ES-I3 (cell line): ENCODE data around the gene CD2AP.
"Not testable (repeated sequence)": the region's sequence is repeated elsewhere in the genome, so short reads cannot be mapped to it uniquely, and the experiment has no call there.

Experiments used
- H3K36me3 ChIP-seq: 2 replicates; pipeline ENCODE4 v1.6.1; 2013; ENCODE audit warnings: mild to moderate bottlenecking, low read length, control low read depth, moderate library complexity; ENCODE audit not compliant: insufficient read depth
- H3K4me1 ChIP-seq: 2 replicates; pipeline ENCODE4 v1.6.1; 2013; ENCODE audit warnings: mild to moderate bottlenecking, control low read depth, low read length; ENCODE audit not compliant: insufficient read depth
- H3K9ac ChIP-seq: 2 replicates; pipeline ENCODE4 v1.6.1; 2013; ENCODE audit warnings: low read depth, mild to moderate bottlenecking, low read length, moderate library complexity
- H3K9me3 ChIP-seq: 2 replicates; pipeline ENCODE4 v1.6.1; 2013; ENCODE audit warnings: mild to moderate bottlenecking, low read length, moderate library complexity; ENCODE audit not compliant: control insufficient read depth, insufficient read depth

Gene CD2AP

DNA sequence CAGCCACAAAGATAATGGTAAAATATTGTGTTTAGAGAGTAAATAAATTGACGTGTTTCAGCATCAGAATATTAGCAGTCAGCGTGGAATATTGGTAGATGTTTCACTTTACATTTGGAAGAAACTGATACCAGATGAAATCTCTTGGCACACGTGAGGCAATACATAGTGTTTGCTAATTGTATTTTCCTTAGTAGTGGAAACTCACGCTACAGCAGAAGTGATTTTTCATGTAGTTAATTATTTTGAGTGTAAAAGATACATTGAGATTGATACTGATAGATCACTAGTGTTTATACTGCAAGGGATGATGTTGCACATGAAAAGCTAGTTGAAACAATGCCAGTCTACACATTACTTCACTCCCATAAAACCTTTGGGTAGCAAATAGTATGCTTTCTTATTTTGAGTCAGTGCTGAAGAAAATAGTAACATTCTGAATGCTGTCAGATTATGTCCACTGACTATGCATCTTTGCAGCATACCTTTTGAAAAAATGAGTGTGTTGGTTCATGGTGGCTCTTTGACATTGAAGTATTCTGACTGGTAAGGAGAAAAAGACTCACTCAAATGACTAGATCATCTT lies 59.3 kb downstream of the CD2AP start:
- Histone ChIP-seq H3K36me3 (peaks cover 5% of the 10 kb centered on the region; the same call in 1 of the 2 replicates), H3K4me1 (no peaks in the 10 kb centered on the region), H3K9ac (no peak overlapping the region), H3K9me3 (no peaks in the 10 kb centered on the region)

DNA sequence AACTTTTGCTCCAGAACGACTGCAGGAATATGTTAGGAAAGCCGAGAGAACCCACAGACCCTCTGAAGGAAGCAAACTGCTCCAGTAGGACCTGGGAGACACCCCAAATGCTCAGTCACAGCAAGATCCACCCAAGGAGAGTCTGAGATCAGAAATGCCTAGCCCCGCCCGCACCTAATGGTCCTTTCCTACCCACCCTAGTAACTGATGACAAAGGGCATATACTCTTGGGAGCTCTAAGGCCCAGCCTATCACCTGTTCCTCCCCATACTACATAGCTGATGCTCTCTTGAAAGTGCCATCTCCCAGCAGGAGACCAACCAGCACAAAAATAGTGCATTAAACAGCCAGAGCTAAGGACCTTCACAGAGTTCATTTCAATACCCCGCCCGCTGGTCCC lies 67.6 kb downstream of the CD2AP start:
- no peak overlapping the region for H3K9ac ChIP-seq
- H3K4me1 ChIP-seq: no peaks in the 10 kb centered on the region
- peaks cover 10% of the 10 kb centered on the region for H3K36me3 ChIP-seq
- peaks cover 3% of the 10 kb centered on the region; the same call in 1 of the 2 replicates for H3K9me3 ChIP-seq

DNA sequence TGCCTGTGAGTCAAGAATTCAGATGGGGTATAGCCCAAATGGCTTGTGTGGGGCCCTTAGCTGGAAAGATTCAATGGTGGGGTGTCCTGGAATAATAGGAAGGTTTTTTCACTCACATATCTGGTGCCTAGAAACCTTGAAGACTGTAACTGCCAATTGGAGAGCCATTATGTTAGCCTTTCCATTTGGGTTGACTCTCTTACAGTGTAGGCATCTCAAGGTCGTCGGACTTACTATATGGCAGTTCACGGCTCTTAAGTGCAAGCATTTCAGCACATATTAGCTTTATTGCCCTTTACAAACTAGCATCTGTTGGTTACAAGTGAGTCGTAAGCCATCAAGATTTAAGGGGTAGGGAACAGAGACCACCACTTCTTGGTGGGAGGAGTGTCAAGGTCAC lies 74.1 kb downstream of the CD2AP start:
- peaks cover 3% of the 10 kb centered on the region; the same call in 1 of the 2 replicates for H3K9me3 ChIP-seq
- H3K36me3 ChIP-seq: peaks cover 5% of the 10 kb centered on the region
- H3K4me1 ChIP-seq: no peaks in the 10 kb centered on the region
- H3K9ac ChIP-seq: no peak overlapping the region

DNA sequence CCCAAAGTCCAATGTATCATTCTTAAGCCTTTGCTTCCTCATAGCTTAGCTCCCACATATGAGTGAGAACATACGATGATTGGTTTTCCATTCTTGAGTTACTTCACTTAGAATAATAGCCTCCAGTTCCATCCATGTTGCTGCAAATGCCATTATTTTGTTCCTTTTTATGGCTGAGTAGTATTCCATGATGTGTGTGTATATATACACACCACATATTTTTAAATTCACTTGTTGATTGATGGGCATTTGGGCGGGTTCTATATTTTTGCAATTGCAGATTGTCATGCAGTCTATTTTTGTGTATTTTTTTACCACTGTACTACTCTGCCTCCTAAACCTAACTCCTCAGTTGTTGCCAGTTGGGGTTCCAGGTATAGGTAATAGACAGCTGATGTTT lies 74.7 kb downstream of the CD2AP start:
- Histone ChIP-seq H3K36me3 (peaks cover 5% of the 10 kb centered on the region; the same call in 1 of the 2 replicates), H3K9me3 (no peaks in the 10 kb centered on the region), H3K4me1 (no peaks in the 10 kb centered on the region), H3K9ac (no peak overlapping the region)

DNA sequence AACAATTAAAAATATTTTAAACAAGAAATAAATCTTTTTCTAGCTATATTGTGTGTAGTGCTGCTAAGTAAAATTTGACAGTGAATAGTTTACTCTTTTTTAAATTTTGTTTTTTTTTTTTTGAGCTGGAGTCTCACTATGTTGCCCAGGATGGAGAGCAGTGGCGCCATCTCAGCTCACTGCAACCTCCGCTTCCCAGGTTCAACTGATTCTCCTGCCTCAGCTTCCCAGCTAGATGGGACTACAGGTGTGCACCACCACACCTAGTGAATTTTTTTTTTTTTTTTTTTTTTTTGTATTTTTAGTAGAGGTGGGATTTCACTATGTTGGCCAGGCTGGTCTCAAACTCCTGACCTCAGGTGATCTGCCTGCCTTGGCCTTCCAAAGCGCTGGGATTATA lies 75.7 kb downstream of the CD2AP start:
- not testable (repeated sequence) for H3K9me3 ChIP-seq, H3K36me3 ChIP-seq, H3K9ac ChIP-seq, H3K4me1 ChIP-seq

DNA sequence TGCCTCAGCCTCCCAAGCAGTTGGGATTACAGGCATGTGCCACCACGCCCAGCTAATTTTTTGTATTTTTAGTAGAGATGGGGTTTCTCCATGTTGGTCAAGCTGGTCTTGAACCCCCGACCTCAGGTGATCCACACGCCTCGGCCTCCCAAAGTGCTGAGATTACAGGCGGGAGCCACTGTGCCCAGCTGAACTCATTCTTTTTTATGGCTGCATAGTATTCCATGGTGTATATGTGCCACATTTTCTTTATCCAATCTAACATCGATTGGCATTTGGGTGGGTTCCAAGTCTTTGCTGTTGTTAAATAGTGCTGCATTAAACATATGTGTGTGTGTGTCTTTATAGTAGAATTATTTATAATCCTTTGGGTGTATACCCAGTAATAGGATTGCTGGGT lies 78.9 kb downstream of the CD2AP start:
- not testable (repeated sequence) for H3K36me3 ChIP-seq, H3K9ac ChIP-seq

DNA sequence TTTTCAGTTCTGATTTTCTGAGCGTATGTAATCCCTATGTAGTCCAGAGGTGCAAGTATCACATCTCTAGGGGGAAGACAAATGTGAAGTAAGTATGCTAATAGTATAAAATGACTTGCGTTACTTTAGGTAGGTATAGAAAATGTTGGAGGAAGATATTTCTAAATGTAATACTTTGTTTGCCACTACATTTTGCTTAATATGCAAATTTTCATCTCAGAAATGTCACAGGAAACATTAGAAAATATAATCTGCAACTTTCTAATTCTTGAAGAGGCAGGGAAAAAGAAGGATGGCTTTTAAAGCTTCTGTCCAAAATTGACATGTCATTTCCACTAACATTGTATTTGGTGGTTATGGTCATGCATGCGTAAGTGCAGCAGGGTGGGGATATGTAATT lies 85.6 kb downstream of the CD2AP start:
- H3K4me1 ChIP-seq: no peaks in the 10 kb centered on the region
- H3K9me3 ChIP-seq: no peaks in the 10 kb centered on the region
- H3K9ac ChIP-seq: no peak overlapping the region
- H3K36me3 ChIP-seq: no peaks in the 10 kb centered on the region; the same call in 1 of the 2 replicates

More for the DNA sequence above, 78.9 kb downstream of the CD2AP start:
- H3K9me3 ChIP-seq, H3K4me1 ChIP-seq: not testable (repeated sequence)

DNA sequence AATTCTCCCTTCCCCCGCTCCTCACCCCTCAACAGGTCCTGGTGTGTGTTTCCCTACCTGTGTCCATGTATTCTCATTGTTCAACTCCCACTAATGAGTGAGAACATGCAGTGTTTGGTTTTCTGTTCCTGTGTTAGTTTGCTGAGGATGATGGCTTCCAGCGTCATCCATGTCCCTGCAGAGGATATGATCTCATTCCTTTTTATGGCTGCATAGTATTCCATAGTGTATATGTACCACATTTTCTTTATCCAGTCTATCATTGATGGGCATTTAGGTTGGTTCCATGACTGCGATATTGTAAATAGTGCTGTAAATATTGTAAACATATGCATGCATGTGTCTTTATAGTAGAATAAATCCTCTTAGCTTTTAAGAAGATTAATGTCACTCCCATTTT lies 89.0 kb downstream of the CD2AP start:
- not testable (repeated sequence) for H3K9ac ChIP-seq, H3K36me3 ChIP-seq, H3K4me1 ChIP-seq, H3K9me3 ChIP-seq

DNA sequence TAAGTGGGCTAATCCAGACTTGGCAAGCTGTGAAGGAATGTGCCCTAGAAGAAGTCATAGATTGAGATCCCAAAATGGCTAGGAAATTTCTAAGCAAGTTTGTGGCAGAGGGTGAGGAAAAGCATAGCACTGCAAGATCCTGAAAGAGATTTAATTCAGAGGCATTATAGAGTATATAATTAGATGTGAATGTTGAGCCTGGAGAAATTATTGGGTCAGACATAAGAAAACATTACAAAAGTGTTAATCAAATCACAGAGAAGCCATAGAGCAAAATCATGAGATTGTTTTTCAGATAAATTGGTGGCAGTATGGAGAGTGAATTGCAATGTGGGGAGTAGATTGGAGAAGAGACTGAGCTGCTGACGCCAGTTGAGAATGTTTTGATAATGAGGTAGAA lies 90.0 kb downstream of the CD2AP start:
- no peak overlapping the region for H3K9ac ChIP-seq
- H3K4me1 ChIP-seq: no peaks in the 10 kb centered on the region; the same call in 1 of the 2 replicates
- H3K9me3 ChIP-seq: no peaks in the 10 kb centered on the region

DNA sequence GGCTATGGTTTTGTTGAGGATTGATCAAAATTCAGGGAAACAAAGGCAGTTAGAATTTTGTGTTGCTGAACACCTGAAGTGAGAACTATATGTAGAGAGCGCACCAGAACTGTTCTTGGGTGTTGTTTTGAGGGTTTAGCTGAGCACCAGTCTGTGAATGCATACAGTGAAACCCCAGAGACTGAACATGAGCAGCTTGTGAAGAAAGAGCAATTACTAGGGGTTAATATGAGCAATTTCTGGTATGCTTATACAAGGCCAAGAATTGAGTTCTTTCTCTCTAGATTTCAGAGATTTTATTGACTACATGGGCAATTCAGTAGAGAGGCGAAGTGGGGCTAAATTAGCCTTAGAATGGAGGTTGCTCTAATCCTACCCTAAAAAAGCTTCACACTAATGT lies 93.9 kb downstream of the CD2AP start:
- Histone ChIP-seq H3K9ac (no peak overlapping the region), H3K36me3 (no peaks in the 10 kb centered on the region; the same call in 1 of the 2 replicates), H3K9me3 (no peaks in the 10 kb centered on the region), H3K4me1 (no peaks in the 10 kb centered on the region; the same call in 1 of the 2 replicates)

More for the DNA sequence above, 90.0 kb downstream of the CD2AP start:
- no peaks in the 10 kb centered on the region; the same call in 1 of the 2 replicates for H3K36me3 ChIP-seq

DNA sequence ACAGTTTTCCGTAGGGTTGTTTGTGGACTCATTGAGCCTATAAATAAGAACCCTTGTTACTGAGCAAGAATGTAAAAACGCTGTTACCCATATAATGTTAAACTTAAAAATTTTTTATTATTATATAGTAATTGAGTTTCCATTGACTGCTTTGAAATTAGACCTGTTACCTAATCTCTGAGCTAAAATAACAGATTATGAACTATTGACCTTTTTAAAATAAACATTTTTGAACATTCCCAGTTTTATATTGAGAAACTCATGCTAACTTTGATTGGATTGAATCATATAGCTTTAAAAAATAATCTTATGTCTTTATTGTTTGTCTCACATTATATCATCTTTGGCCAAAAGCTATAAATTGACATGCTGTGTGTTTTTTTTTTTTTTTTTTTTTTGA lies 95.5 kb downstream of the CD2AP start:
- no peak overlapping the region for H3K9ac ChIP-seq
- no peaks in the 10 kb centered on the region; the same call in 1 of the 2 replicates for H3K4me1 ChIP-seq
- no peaks in the 10 kb centered on the region; the same call in 1 of the 2 replicates for H3K36me3 ChIP-seq
- no peaks in the 10 kb centered on the region for H3K9me3 ChIP-seq

DNA sequence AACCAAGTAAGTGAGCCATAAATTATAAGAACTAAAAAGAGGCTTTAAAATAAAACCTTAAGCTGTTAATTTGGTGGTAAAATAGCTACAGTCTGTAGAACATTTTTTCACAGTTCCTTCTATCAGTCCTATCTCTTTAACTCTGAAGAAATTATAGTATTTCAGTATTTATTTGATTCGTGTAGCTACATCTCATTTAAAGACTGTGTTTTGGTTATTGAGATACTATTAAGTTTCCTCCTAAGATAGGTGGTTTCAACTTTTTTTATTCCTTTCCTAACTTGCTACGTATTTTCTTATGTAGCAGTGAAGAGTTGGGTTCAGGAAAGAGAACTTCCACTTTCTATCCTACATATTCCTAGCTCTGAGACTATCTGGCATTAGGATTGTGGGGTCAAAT lies 97.2 kb downstream of the CD2AP start:
- H3K4me1 ChIP-seq: no peaks in the 10 kb centered on the region
- no peaks in the 10 kb centered on the region; the same call in 1 of the 2 replicates for H3K36me3 ChIP-seq
- no peaks in the 10 kb centered on the region for H3K9me3 ChIP-seq
- no peak overlapping the region for H3K9ac ChIP-seq

DNA sequence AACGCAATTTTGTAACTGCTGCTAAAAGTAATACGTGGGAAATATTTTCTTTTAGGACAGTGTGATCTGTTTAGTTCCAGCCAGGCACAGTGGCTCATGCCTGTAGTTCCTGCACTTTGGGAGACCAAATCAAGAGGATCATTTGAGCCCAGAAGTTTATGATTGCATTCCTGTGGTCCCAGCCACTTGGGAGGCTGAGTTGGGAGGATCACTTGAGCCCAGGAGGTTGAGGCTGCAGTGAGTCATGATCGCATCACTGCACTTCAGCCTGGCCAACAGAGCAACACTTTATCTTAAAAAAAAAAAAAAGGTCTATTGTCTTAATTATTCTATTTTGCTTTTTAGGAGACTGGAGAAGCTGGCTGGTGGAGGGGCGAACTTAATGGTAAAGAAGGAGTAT lies 101.5 kb downstream of the CD2AP start:
- Histone ChIP-seq H3K4me1 (no peaks in the 10 kb centered on the region), H3K9me3 (no peaks in the 10 kb centered on the region), H3K9ac (no peak overlapping the region), H3K36me3 (peaks cover 7% of the 10 kb centered on the region; the same call in 1 of the 2 replicates)

DNA sequence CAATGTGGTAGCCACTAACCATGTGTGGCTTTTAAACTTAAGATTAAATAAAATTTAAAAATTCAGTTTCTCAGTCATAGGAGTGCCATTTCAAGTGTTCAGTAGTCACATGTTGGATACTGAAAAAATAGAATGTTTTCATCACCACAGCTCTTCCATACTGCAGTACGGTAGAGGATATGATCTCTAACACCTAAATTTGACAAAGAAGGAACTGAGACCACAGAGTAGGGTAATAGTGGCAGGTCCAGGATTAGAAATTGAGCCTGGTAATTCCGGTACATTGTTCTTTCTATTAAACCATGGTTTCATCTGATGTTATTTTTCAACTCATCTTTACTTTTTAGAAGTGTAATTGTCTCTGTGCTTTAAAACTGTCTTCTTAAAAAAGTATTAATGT lies 104.0 kb downstream of the CD2AP start:
- Histone ChIP-seq H3K9ac (no peak overlapping the region), H3K9me3 (no peaks in the 10 kb centered on the region), H3K4me1 (no peaks in the 10 kb centered on the region), H3K36me3 (peaks cover 7% of the 10 kb centered on the region; the same call in 1 of the 2 replicates)

DNA sequence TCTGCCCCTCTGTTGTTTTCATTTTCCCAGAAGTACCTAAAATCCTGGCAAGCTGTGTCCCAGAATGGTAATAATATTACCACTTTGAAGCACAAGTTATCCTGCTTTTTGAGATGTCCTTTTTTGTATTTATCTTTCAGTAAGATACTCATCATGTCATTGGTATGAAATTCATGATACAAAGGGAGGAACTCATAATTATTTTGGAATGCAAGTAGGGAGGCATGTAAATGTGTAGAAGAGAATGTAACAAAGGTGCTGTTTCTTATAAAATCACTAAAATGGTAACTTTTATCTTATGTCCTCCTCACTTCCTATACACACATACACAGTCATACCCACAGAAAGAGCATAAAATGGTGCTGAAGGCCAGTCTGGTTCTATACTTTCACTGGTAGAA lies 109.9 kb downstream of the CD2AP start:
- Histone ChIP-seq H3K9ac (no peak overlapping the region), H3K9me3 (no peaks in the 10 kb centered on the region), H3K36me3 (peaks cover 13% of the 10 kb centered on the region), H3K4me1 (no peaks in the 10 kb centered on the region)
